RPMI7951 (cell line): ENCODE measurements around the gene CDC42BPB. TPM values are rescaled to one million over a fixed set of nuclear protein-coding genes. Genes with fewer than 3 reads are reported as not detected.

Experiments used
- DNase-seq: peaks from one replicate; pipeline ENCODE4 v3.0.0-alpha.2; 2012; ENCODE audit warnings: low read depth
- total RNA-seq: library from RNA; depleted of rRNA; stranded (reverse); fragments of >200 nt; shearing (Covaris generic); gene quantifications from 2 replicates; pipeline ENCODE4 v1.2.3, GENCODE V29; 2014

CDC42BPB gene
- total RNA-seq, 1 experiment from 2014 or later: 22.0 TPM

- no peak for DNase-seq
Measured at GRCh38 chr14:103094406-103095209, 37.3 kb upstream of the CDC42BPB start, which contains the start of gene EXOC3L4. EXOC3L4 (plus strand) TSS chr14:103094725; CDS start chr14:103100220, 5,495 bp downstream.

- no peak for DNase-seq
Measured at GRCh38 chr14:103093856-103094405, 36.6 kb upstream of the CDC42BPB start.

- no peak for DNase-seq
Measured at GRCh38 chr14:103091883-103092222, 34.5 kb upstream of the CDC42BPB start.

GRCh38 chr14:103091041-103091882, 33.9 kb upstream of the CDC42BPB start:
- DNase-seq: peak; percentile 42

GRCh38 chr14:103090481-103091020, 33.2 kb upstream of the CDC42BPB start:
- no peak for DNase-seq

- no peak for DNase-seq
Measured at GRCh38 chr14:103089386-103090335, 32.3 kb upstream of the CDC42BPB start.

- no peak for DNase-seq
Measured at GRCh38 chr14:103088921-103089320, 31.6 kb upstream of the CDC42BPB start.

- DNase-seq: no peak
Measured at GRCh38 chr14:103087343-103087835, 30.0 kb upstream of the CDC42BPB start.

GRCh38 chr14:103086771-103087342, 29.5 kb upstream of the CDC42BPB start:
- DNase-seq: no peak

GRCh38 chr14:103085106-103086091, 28.1 kb upstream of the CDC42BPB start:
- no peak for DNase-seq

- no peak for DNase-seq
Measured at GRCh38 chr14:103084021-103084919, 26.9 kb upstream of the CDC42BPB start, which contains the start of gene LBHD2. LBHD2 (plus strand) TSS chr14:103084210; CDS start chr14:103086013, 1,803 bp downstream.

GRCh38 chr14:103081951-103082350, 24.6 kb upstream of the CDC42BPB start:
- DNase-seq: no peak

- DNase-seq: no peak
Measured at GRCh38 chr14:103078860-103079587, 21.7 kb upstream of the CDC42BPB start.

- peak; percentile 70 for DNase-seq
Measured at GRCh38 chr14:103078420-103078749, 21.0 kb upstream of the CDC42BPB start.

GRCh38 chr14:103074729-103075367, 17.5 kb upstream of the CDC42BPB start:
- no peak for DNase-seq

GRCh38 chr14:103073876-103074728, 16.8 kb upstream of the CDC42BPB start:
- DNase-seq: no peak
